ENCODE measurements around the gene CAMSAP1. TPM values are rescaled to one million over a fixed set of nuclear protein-coding genes. Genes with fewer than 3 reads are reported as not detected.

CAMSAP1 gene
- polyA plus RNA-seq, 1 donor from 2014 or later: 58.5 TPM

DNA sequence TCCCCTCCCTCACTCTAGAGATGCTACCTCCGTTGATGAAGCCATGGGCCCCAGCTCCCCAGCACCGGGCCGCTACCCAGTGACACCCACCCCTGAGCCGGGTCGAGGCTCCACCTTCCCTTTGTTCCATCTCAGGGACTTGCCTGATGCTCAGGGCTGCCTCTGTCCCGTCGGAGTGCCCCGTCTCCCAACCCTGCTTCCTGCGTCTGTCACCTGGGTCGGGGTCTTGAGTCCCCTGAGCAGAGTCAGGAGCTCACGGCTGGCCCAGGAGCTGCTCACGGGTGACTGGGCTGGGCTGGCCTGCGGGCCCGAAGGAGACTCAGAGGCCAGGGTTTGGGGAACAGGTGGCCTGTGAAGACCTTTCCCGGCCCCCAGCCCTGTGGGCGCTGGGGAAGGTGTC, 120.0 kb downstream of the CAMSAP1 start:
- H3K27ac ChIP-seq (ENCODE audit: low read length): no peak overlapping the region
- no peaks in the 10 kb centered on the region for H3K9me3 ChIP-seq (ENCODE audit: low read length)
- no peaks in the 10 kb centered on the region for H3K27me3 ChIP-seq (ENCODE audit: insufficient read depth, low read depth, low read length)
- H3K9ac ChIP-seq (ENCODE audit: low read length): no peak overlapping the region
- TF ChIP-seq, protein P1, sequence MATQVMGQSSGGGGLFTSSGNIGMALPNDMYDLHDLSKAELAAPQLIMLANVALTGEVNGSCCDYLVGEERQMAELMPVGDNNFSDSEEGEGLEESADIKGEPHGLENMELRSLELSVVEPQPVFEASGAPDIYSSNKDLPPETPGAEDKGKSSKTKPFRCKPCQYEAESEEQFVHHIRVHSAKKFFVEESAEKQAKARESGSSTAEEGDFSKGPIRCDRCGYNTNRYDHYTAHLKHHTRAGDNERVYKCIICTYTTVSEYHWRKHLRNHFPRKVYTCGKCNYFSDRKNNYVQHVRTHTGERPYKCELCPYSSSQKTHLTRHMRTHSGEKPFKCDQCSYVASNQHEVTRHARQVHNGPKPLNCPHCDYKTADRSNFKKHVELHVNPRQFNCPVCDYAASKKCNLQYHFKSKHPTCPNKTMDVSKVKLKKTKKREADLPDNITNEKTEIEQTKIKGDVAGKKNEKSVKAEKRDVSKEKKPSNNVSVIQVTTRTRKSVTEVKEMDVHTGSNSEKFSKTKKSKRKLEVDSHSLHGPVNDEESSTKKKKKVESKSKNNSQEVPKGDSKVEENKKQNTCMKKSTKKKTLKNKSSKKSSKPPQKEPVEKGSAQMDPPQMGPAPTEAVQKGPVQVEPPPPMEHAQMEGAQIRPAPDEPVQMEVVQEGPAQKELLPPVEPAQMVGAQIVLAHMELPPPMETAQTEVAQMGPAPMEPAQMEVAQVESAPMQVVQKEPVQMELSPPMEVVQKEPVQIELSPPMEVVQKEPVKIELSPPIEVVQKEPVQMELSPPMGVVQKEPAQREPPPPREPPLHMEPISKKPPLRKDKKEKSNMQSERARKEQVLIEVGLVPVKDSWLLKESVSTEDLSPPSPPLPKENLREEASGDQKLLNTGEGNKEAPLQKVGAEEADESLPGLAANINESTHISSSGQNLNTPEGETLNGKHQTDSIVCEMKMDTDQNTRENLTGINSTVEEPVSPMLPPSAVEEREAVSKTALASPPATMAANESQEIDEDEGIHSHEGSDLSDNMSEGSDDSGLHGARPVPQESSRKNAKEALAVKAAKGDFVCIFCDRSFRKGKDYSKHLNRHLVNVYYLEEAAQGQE (IDR thresholded peaks at IDR 0.05; ENCODE audit: borderline replicate concordance): no peak
- TF ChIP-seq TAF1 (IDR thresholded peaks at IDR 0.05; ENCODE audit: low read depth) (no peak), EZH2 (IDR thresholded peaks at IDR 0.05; ENCODE audit: borderline replicate concordance, insufficient read depth, low read length, poor library complexity, severe bottlenecking) (no peak), SMC3 (conservative IDR thresholded peaks at IDR 0.05; ENCODE audit: poor library complexity) (no peak), MXI1 (conservative IDR thresholded peaks at IDR 0.05; ENCODE audit: poor library complexity, severe bottlenecking) (no peak), EP300 (conservative IDR thresholded peaks at IDR 0.05; ENCODE audit: poor library complexity, severe bottlenecking) (no peak), POLR2AphosphoS5 (IDR thresholded peaks at IDR 0.05) (no peak), RAD21 (conservative IDR thresholded peaks at IDR 0.05) (no peak)
- TF ChIP-seq, protein P2, sequence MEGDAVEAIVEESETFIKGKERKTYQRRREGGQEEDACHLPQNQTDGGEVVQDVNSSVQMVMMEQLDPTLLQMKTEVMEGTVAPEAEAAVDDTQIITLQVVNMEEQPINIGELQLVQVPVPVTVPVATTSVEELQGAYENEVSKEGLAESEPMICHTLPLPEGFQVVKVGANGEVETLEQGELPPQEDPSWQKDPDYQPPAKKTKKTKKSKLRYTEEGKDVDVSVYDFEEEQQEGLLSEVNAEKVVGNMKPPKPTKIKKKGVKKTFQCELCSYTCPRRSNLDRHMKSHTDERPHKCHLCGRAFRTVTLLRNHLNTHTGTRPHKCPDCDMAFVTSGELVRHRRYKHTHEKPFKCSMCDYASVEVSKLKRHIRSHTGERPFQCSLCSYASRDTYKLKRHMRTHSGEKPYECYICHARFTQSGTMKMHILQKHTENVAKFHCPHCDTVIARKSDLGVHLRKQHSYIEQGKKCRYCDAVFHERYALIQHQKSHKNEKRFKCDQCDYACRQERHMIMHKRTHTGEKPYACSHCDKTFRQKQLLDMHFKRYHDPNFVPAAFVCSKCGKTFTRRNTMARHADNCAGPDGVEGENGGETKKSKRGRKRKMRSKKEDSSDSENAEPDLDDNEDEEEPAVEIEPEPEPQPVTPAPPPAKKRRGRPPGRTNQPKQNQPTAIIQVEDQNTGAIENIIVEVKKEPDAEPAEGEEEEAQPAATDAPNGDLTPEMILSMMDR (IDR thresholded peaks at IDR 0.05; ENCODE audit: poor library complexity, severe bottlenecking): no peak
- no peak overlapping the region for H3K4me3 ChIP-seq (ENCODE audit: low read length)
- no peaks in the 10 kb centered on the region for H3F3A ChIP-seq (ENCODE audit: insufficient read depth, low read length, poor library complexity, severe bottlenecking)
- no peaks in the 10 kb centered on the region for H3K9me2 ChIP-seq (ENCODE audit: insufficient read depth, low read length)
- no peaks in the 10 kb centered on the region for H3K79me2 ChIP-seq (replicated peaks; ENCODE audit: insufficient read depth, low read length)
- H3K36me3 ChIP-seq (ENCODE audit: insufficient read depth, low read length): no peaks in the 10 kb centered on the region
- no peaks in the 10 kb centered on the region for H4K20me1 ChIP-seq (ENCODE audit: insufficient read depth)
- no peak overlapping the region for H3K4me2 ChIP-seq (ENCODE audit: low read length)
- H2AFZ ChIP-seq (ENCODE audit: low read depth, low read length): no peak overlapping the region

DNA sequence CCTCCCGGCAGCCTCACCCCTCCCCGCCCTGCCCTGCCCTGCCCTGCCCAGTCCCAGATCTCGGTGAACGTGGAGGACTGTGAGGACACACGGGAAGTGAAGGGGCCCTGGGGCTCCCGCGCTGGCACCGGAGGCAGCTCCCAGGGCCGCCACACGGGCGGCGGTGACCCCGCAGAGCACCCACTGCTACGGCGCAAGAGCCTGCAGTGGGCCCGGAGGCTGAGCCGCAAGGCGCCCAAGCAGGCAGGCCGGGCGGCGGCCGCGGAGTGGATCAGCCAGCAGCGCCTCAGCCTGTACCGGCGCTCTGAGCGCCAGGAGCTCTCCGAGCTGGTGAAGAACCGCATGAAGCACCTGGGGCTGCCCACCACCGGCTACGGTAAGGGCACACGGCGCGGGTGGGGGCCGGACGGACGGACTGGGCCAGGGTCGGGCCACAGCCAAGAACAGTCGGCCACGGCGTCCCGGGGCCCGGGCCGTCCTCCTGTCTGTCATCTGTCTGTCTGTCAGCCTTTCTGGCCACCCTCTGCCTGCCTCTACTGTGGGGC, 121.1 kb downstream of the CAMSAP1 start:
- Histone ChIP-seq H3K27ac (ENCODE audit: low read length) (no peak overlapping the region), H2AFZ (ENCODE audit: low read depth, low read length) (no peak overlapping the region), H3K79me2 (replicated peaks; ENCODE audit: insufficient read depth, low read length) (no peaks in the 10 kb centered on the region), H3K4me2 (ENCODE audit: low read length) (no peak overlapping the region), H3K9me2 (ENCODE audit: insufficient read depth, low read length) (no peaks in the 10 kb centered on the region), H3F3A (ENCODE audit: insufficient read depth, low read length, poor library complexity, severe bottlenecking) (no peaks in the 10 kb centered on the region), H3K4me3 (ENCODE audit: low read length) (no peak overlapping the region), H3K27me3 (ENCODE audit: insufficient read depth, low read depth, low read length) (no peaks in the 10 kb centered on the region), H3K9ac (ENCODE audit: low read length) (no peak overlapping the region), H3K9me3 (ENCODE audit: low read length) (no peaks in the 10 kb centered on the region), H3K36me3 (ENCODE audit: insufficient read depth, low read length) (no peaks in the 10 kb centered on the region), H4K20me1 (ENCODE audit: insufficient read depth) (no peaks in the 10 kb centered on the region)
- TF ChIP-seq, protein P2 (IDR thresholded peaks at IDR 0.05; ENCODE audit: poor library complexity, severe bottlenecking): no peak
- TF ChIP-seq EZH2 (IDR thresholded peaks at IDR 0.05; ENCODE audit: borderline replicate concordance, insufficient read depth, low read length, poor library complexity, severe bottlenecking): no peak

All from neural cell (in vitro differentiated cells).